ENCODE measurements around the gene ATP6V0A1.
"Not testable (repeated sequence)": the region's sequence is repeated elsewhere in the genome, so short reads cannot be mapped to it uniquely, and the experiment has no call there.

The ATP6V0A1 gene

GRCh38 chr17:42477824-42478223 lies 19.1 kb downstream of the ATP6V0A1 start:
- DNase-seq: not testable (repeated sequence)

- no peak for DNase-seq
Observed at GRCh38 chr17:42484304-42484703, 25.6 kb downstream of the ATP6V0A1 start.

GRCh38 chr17:42485680-42486079 lies 27.0 kb downstream of the ATP6V0A1 start:
- no peak for DNase-seq

- no peak for DNase-seq
Observed at GRCh38 chr17:42488032-42488431, 29.4 kb downstream of the ATP6V0A1 start.

- DNase-seq: no peak
Observed at GRCh38 chr17:42493319-42493718, 34.6 kb downstream of the ATP6V0A1 start.

- DNase-seq: no peak
Observed at GRCh38 chr17:42494673-42495072, 36.0 kb downstream of the ATP6V0A1 start.

GRCh38 chr17:42498828-42499227 lies 40.1 kb downstream of the ATP6V0A1 start:
- DNase-seq: no peak

- no peak for DNase-seq
Observed at GRCh38 chr17:42502091-42502490, 43.4 kb downstream of the ATP6V0A1 start.

GRCh38 chr17:42502926-42503325 lies 44.2 kb downstream of the ATP6V0A1 start:
- DNase-seq: no peak

GRCh38 chr17:42507671-42508070 lies 49.0 kb downstream of the ATP6V0A1 start:
- DNase-seq: no peak

GRCh38 chr17:42508426-42509165 lies 49.9 kb downstream of the ATP6V0A1 start:
- DNase-seq: no peak

GRCh38 chr17:42509409-42509808 lies 50.7 kb downstream of the ATP6V0A1 start:
- DNase-seq: no peak

GRCh38 chr17:42509841-42510240 lies 51.2 kb downstream of the ATP6V0A1 start:
- DNase-seq: no peak

- DNase-seq: no peak
Observed at GRCh38 chr17:42512246-42512645, 53.6 kb downstream of the ATP6V0A1 start.

- DNase-seq: no peak
Observed at GRCh38 chr17:42512733-42513251, 54.1 kb downstream of the ATP6V0A1 start.

GRCh38 chr17:42513686-42514085 lies 55.0 kb downstream of the ATP6V0A1 start:
- no peak for DNase-seq

GRCh38 chr17:42514279-42514678 lies 55.6 kb downstream of the ATP6V0A1 start:
- DNase-seq: no peak

- DNase-seq: no peak
Observed at GRCh38 chr17:42514867-42515266, 56.2 kb downstream of the ATP6V0A1 start.

- no peak for DNase-seq
Observed at GRCh38 chr17:42517516-42517915, 58.8 kb downstream of the ATP6V0A1 start.

GRCh38 chr17:42518046-42518754 lies 59.5 kb downstream of the ATP6V0A1 start:
- no peak for DNase-seq

- DNase-seq: no peak
Observed at GRCh38 chr17:42518755-42519545, 60.3 kb downstream of the ATP6V0A1 start.

- DNase-seq: no peak
Observed at GRCh38 chr17:42519546-42520491, 61.1 kb downstream of the ATP6V0A1 start.

Measured in NCI-H1417 treated with DMSO at 0.1 percent for 48 hours (cell line).